Left ventricle myocardium inferior (tissue), 1 donor: ENCODE results near the gene MARVELD2. TPM values are rescaled to one million over a fixed set of nuclear protein-coding genes. Genes with fewer than 3 reads are reported as not detected.
"Not testable (repeated sequence)": the region's sequence is repeated elsewhere in the genome, so short reads cannot be mapped to it uniquely, and the experiment has no call there.

Experiments used
- DNase-seq: peaks from one replicate; pipeline ENCODE4 v3.0.0-alpha.2; 2020
- H3K27ac ChIP-seq: fragments of 200-600 bp; replicated peaks from 2 replicates; pipeline ENCODE4 v1.8.0; 2021
- H3K27me3 ChIP-seq: fragments of 200-600 bp; 2 replicates; pipeline ENCODE4 v1.8.0; 2021; ENCODE audit warnings: low read depth
- H3K36me3 ChIP-seq: fragments of 200-600 bp; 2 replicates; pipeline ENCODE4 v1.8.0; 2021
- H3K4me1 ChIP-seq: fragments of 200-600 bp; 2 replicates; pipeline ENCODE4 v1.8.0; 2021
- H3K4me3 ChIP-seq: fragments of 200-600 bp; 2 replicates; pipeline ENCODE4 v1.8.0; 2021; ENCODE audit warnings: mild to moderate bottlenecking, moderate library complexity
- H3K9me3 ChIP-seq: fragments of 200-600 bp; replicated peaks from 2 replicates; pipeline ENCODE4 v1.8.0; 2021
- CTCF ChIP-seq: fragments of 200-600 bp; IDR thresholded peaks from 2 replicates; pipeline ENCODE4 v1.8.0; 2021; ENCODE audit warnings: antibody characterized with exemption, mild to moderate bottlenecking, borderline replicate concordance
- intact Hi-C: fragments of 100-400 bp; cut with micrococcal nuclease; formaldehyde crosslinking; loops from one replicate; pipeline ENCODE4 v1.11.0; 2022
- total RNA-seq: library from RNA; stranded (reverse); fragmentation: NEBNext Ultra II Directional; extraction: Animal tissue kit (Norgen Biotek cat#: 25700); gene quantifications from one replicate; pipeline ENCODE4 v1.2.1, GENCODE V29; 2021
- donor health status: DM: no; HTN: yes; CAD: no; lungs with severe emphysema.

The MARVELD2 gene
- total RNA-seq, 1 donor from 2014 or later, result 0.96 TPM

- intact Hi-C loops, result no loop called here
- no peak for TF ChIP-seq CTCF
- H3K27ac ChIP-seq, result no peak overlapping the region
- H3K4me1 ChIP-seq, result no peaks in the 10 kb centered on the region
- H3K4me3 ChIP-seq, result no peak overlapping the region
- H3K9me3 ChIP-seq, result no peaks in the 10 kb centered on the region
- H3K36me3 ChIP-seq, result no peaks in the 10 kb centered on the region
- no peak for DNase-seq
- H3K27me3 ChIP-seq, result no peaks in the 10 kb centered on the region
Measured at GRCh38 chr5:69444127-69444754, 29.3 kb downstream of the MARVELD2 start.

- Histone ChIP-seq H3K27ac (no peak overlapping the region), H3K4me1 (no peaks in the 10 kb centered on the region), H3K9me3 (no peaks in the 10 kb centered on the region), H3K36me3 (no peaks in the 10 kb centered on the region), H3K4me3 (no peak overlapping the region), H3K27me3 (peaks cover 6% of the 10 kb centered on the region)
- no peak for TF ChIP-seq CTCF
- intact Hi-C loops, result no loop called here
- DNase-seq, result no peak
Measured at GRCh38 chr5:69449511-69449910, 34.6 kb downstream of the MARVELD2 start.

GRCh38 chr5:69450116-69450515 is 35.2 kb downstream of the MARVELD2 start:
- intact Hi-C loops, result no loop called here
- no peak overlapping the region for H3K4me3 ChIP-seq
- H3K27ac ChIP-seq, result no peak overlapping the region
- H3K36me3 ChIP-seq, result no peaks in the 10 kb centered on the region
- DNase-seq, result no peak
- H3K27me3 ChIP-seq, result peaks cover 7% of the 10 kb centered on the region
- no peak for TF ChIP-seq CTCF
- no peaks in the 10 kb centered on the region for H3K4me1 ChIP-seq
- no peaks in the 10 kb centered on the region for H3K9me3 ChIP-seq

GRCh38 chr5:69450527-69450926 is 35.6 kb downstream of the MARVELD2 start:
- H3K4me1 ChIP-seq, H3K36me3 ChIP-seq, H3K9me3 ChIP-seq, H3K27ac ChIP-seq, DNase-seq, H3K4me3 ChIP-seq, H3K27me3 ChIP-seq, intact Hi-C loops: not testable (repeated sequence)

GRCh38 chr5:69451941-69452647 is 37.2 kb downstream of the MARVELD2 start:
- H3K4me1 ChIP-seq, result no peaks in the 10 kb centered on the region
- intact Hi-C loops, result no loop called here
- no peaks in the 10 kb centered on the region for H3K36me3 ChIP-seq
- no peak for DNase-seq
- no peak for TF ChIP-seq CTCF
- H3K4me3 ChIP-seq, result no peak overlapping the region
- H3K27ac ChIP-seq, result no peak overlapping the region
- no peaks in the 10 kb centered on the region for H3K9me3 ChIP-seq
- H3K27me3 ChIP-seq, result peaks cover 7% of the 10 kb centered on the region

GRCh38 chr5:69453487-69453886 is 38.6 kb downstream of the MARVELD2 start:
- H3K4me1 ChIP-seq, H3K4me3 ChIP-seq, H3K27me3 ChIP-seq, H3K36me3 ChIP-seq, intact Hi-C loops, H3K27ac ChIP-seq, H3K9me3 ChIP-seq, DNase-seq: not testable (repeated sequence)
